ENCODE data around the gene NFATC2.

DNA sequence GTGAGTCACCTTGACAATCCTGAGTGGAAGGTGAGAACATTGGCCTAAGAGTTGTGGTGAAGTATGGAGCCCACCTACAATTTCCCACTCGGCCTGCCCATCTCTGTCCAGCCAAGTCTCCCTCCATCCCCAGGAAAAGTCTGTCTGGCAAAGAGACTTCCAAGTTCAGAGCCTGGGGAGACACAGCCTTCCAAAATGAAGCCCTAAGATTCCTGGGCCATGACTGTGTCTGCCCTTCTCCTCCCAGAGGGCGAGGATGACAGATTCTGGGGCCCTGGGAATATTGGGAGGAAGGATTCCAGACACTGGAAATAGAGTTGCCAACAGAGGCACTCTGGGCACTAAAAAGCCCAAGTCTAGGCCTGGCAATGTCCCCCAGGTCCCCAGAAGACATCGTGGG is 176.8 kb downstream of the NFATC2 start:
- TF ChIP-seq POLR2AphosphoS5 (IDR thresholded peaks at IDR 0.05; ENCODE audit: low read depth, low read length) (no peak), CBX3 (IDR thresholded peaks at IDR 0.05; ENCODE audit: low read depth) (no peak), CEBPB (IDR thresholded peaks at IDR 0.05; ENCODE audit: low read depth) (no peak), POLR2A (IDR thresholded peaks at IDR 0.05; ENCODE audit: borderline replicate concordance, extremely low read depth, insufficient read depth, insufficient read length) (no peak), ZFX (IDR thresholded peaks at IDR 0.05) (no peak)
- TF ChIP-seq, protein P1, sequence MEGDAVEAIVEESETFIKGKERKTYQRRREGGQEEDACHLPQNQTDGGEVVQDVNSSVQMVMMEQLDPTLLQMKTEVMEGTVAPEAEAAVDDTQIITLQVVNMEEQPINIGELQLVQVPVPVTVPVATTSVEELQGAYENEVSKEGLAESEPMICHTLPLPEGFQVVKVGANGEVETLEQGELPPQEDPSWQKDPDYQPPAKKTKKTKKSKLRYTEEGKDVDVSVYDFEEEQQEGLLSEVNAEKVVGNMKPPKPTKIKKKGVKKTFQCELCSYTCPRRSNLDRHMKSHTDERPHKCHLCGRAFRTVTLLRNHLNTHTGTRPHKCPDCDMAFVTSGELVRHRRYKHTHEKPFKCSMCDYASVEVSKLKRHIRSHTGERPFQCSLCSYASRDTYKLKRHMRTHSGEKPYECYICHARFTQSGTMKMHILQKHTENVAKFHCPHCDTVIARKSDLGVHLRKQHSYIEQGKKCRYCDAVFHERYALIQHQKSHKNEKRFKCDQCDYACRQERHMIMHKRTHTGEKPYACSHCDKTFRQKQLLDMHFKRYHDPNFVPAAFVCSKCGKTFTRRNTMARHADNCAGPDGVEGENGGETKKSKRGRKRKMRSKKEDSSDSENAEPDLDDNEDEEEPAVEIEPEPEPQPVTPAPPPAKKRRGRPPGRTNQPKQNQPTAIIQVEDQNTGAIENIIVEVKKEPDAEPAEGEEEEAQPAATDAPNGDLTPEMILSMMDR (IDR thresholded peaks at IDR 0.05 in 2 of 3, conservative IDR thresholded peaks at IDR 0.05 in 1 of 3; ENCODE audit: borderline replicate concordance in 1 of 3, insufficient read depth in 1 of 3, low read depth in 2 of 3, low read length in 2 of 3) = no peak
- TF ChIP-seq, protein P2, sequence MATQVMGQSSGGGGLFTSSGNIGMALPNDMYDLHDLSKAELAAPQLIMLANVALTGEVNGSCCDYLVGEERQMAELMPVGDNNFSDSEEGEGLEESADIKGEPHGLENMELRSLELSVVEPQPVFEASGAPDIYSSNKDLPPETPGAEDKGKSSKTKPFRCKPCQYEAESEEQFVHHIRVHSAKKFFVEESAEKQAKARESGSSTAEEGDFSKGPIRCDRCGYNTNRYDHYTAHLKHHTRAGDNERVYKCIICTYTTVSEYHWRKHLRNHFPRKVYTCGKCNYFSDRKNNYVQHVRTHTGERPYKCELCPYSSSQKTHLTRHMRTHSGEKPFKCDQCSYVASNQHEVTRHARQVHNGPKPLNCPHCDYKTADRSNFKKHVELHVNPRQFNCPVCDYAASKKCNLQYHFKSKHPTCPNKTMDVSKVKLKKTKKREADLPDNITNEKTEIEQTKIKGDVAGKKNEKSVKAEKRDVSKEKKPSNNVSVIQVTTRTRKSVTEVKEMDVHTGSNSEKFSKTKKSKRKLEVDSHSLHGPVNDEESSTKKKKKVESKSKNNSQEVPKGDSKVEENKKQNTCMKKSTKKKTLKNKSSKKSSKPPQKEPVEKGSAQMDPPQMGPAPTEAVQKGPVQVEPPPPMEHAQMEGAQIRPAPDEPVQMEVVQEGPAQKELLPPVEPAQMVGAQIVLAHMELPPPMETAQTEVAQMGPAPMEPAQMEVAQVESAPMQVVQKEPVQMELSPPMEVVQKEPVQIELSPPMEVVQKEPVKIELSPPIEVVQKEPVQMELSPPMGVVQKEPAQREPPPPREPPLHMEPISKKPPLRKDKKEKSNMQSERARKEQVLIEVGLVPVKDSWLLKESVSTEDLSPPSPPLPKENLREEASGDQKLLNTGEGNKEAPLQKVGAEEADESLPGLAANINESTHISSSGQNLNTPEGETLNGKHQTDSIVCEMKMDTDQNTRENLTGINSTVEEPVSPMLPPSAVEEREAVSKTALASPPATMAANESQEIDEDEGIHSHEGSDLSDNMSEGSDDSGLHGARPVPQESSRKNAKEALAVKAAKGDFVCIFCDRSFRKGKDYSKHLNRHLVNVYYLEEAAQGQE (IDR thresholded peaks at IDR 0.05; ENCODE audit: low read depth) = no peak

Measured in HCT116 (cell line).